ENCODE data around the gene TCF23.

- TF ChIP-seq CTCF (IDR thresholded peaks at IDR 0.05) (no peak), POLR2AphosphoS5 (IDR thresholded peaks at IDR 0.05; ENCODE audit: low read depth, low read length) (no peak), REST (IDR thresholded peaks at IDR 0.05; ENCODE audit: insufficient read depth in 1 of 2, low read depth in 2 of 2, low read length in 1 of 2) (no peak), TCF7L2 (IDR thresholded peaks at IDR 0.05; ENCODE audit: low read depth, low read length) (no peak), SIN3A (IDR thresholded peaks at IDR 0.05; ENCODE audit: borderline replicate concordance, insufficient read depth, low read depth, low read length) (no peak)
These were observed 52.9 kb downstream of the TCF23 start for GRCh38 chr2:27201675-27202074.
